ENCODE data around the gene PLAC8L1.

PLAC8L1 gene

DNA sequence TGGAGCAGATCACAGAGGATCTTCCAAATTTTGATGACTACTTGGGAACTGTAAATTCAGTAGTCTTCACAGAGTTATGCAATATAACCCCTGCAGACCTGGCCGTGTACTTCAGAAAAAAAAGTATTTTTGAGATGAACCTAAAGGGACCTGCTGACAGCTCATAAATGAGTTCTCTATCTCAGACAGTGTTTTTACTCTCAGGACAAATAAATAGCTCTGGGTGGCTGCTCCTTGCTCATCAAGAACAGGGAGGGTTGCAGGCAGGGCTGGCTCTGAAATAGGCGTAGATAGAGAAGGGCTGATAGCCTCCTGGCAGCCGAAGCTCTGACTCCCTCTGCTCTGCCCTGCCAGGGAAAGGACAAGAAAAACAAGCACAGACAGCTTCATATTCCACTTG is 64.8 kb downstream of the PLAC8L1 start:
- no peak for DNase-seq

DNA sequence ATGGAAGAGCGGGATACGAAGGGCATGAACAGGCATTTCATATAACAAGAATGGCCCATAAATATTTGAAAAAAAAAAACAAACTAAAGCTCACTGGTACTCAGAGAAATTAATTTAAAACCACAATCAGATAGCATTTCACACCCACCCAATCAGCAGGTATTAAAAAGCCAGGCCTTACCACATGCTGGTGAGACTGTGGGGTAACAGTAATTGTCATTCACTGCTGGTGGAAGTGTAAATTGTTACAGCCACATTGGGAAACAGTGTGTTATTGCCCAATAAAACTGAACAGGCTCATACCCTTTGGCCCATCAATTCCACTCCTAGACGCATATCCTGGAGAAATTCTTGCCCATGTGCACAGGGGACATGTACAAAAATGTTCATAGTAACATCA is 66.0 kb downstream of the PLAC8L1 start:
- no peak for DNase-seq

GRCh38 chr5:146034605-146035004 is 70.8 kb downstream of the PLAC8L1 start:
- no peak for DNase-seq

Data from NCI-H1436 (cell line).